ENCODE data around the gene KCTD17. TPM values are rescaled to one million over a fixed set of nuclear protein-coding genes. Genes with fewer than 3 reads are reported as not detected.

KCTD17 gene
- total and polyA plus RNA-seq, 2 of the 13 experiments (the other 11 are each of a cell fraction or from before 2014, with no cell fraction given): 5.3 to 11.7 TPM

- TF ChIP-seq LCORL (IDR thresholded peaks at IDR 0.05) (peak; percentile 74), LCORL (CRISPR knock-in tag; IDR thresholded peaks at IDR 0.05) (peak; percentile 94), THAP7 (CRISPR knock-in tag; IDR thresholded peaks at IDR 0.05) (0 out of 2 replicates have a peak, but pooled peaks have one; percentile 67), ZSCAN9 (CRISPR knock-in tag; IDR thresholded peaks at IDR 0.05; ENCODE audit: borderline replicate concordance) (0 out of 2 replicates have a peak, but pooled peaks have one; percentile 62), MXD1 (CRISPR knock-in tag; IDR thresholded peaks at IDR 0.05) (0 out of 2 replicates have a peak, but pooled peaks have one; percentile 20), NRL (CRISPR knock-in tag; IDR thresholded peaks at IDR 0.05; ENCODE audit: borderline replicate concordance) (peak; percentile 66), HDAC2 (CRISPR knock-in tag; IDR thresholded peaks at IDR 0.05) (peak; percentile 63; the same call in 1 of the 2 replicates), ZBTB7A (CRISPR knock-in tag; IDR thresholded peaks at IDR 0.05) (no peak), ZNF652 (CRISPR knock-in tag; IDR thresholded peaks at IDR 0.05; ENCODE audit: borderline replicate concordance, low read depth) (0 out of 2 replicates have a peak, but pooled peaks have one; percentile 23), ZNF572 (CRISPR knock-in tag; IDR thresholded peaks at IDR 0.05) (peak; percentile 76; the same call in 1 of the 2 replicates), DNMT1 (CRISPR knock-in tag; IDR thresholded peaks at IDR 0.05) (0 out of 2 replicates have a peak, but pooled peaks have one; percentile 55), GATAD2A (CRISPR knock-in tag; IDR thresholded peaks at IDR 0.05) (peak; percentile 69), BRD4 (CRISPR knock-in tag; IDR thresholded peaks at IDR 0.05) (peak; percentile 59), ZNF547 (CRISPR knock-in tag; IDR thresholded peaks at IDR 0.05) (0 out of 2 replicates have a peak, but pooled peaks have one; percentile 18), TBX3 (IDR thresholded peaks at IDR 0.05; ENCODE audit: borderline replicate concordance) (0 out of 2 replicates have a peak, but pooled peaks have one; percentile 7), THAP9 (CRISPR knock-in tag; IDR thresholded peaks at IDR 0.05; ENCODE audit: borderline replicate concordance) (peak; percentile 40; the same call in 1 of the 2 replicates), PITX1 (CRISPR knock-in tag; IDR thresholded peaks at IDR 0.05) (peak; percentile 94), ZSCAN21 (CRISPR knock-in tag; IDR thresholded peaks at IDR 0.05; ENCODE audit: borderline replicate concordance) (peak; percentile 80), ZNF484 (CRISPR knock-in tag; IDR thresholded peaks at IDR 0.05; ENCODE audit: borderline replicate concordance, low read depth) (no peak), PPARG (CRISPR knock-in tag; conservative IDR thresholded peaks at IDR 0.05) (peak; percentile 42; the same call in 1 of the 2 replicates), ELF1 (CRISPR knock-in tag; IDR thresholded peaks at IDR 0.05) (0 out of 2 replicates have a peak, but pooled peaks have one; percentile 22), ZNF543 (CRISPR knock-in tag; IDR thresholded peaks at IDR 0.05) (peak; percentile 23; the same call in 1 of the 2 replicates), FOXO1 (CRISPR knock-in tag; IDR thresholded peaks at IDR 0.05) (peak; percentile 70; the same call in 1 of the 2 replicates), DPF2 (CRISPR knock-in tag; IDR thresholded peaks at IDR 0.05; ENCODE audit: borderline replicate concordance, low read depth) (peak; percentile 73; the same call in 1 of the 2 replicates), ZNF891 (CRISPR knock-in tag; IDR thresholded peaks at IDR 0.05) (0 out of 2 replicates have a peak, but pooled peaks have one; percentile 48), ESRRA (CRISPR knock-in tag; IDR thresholded peaks at IDR 0.05; ENCODE audit: low read depth) (peak; percentile 74; the same call in 1 of the 2 replicates), KDM5B (CRISPR knock-in tag; IDR thresholded peaks at IDR 0.05; ENCODE audit: borderline replicate concordance) (peak; percentile 90), ZNF746 (CRISPR knock-in tag; IDR thresholded peaks at IDR 0.05) (peak; percentile 53; the same call in 1 of the 2 replicates)
Measured at GRCh38 chr22:37109242-37109917, 57.8 kb downstream of the KCTD17 start, which contains the start of gene TMPRSS6 (continued).
